Cardiac muscle cell (in vitro differentiated cells and primary cell): ENCODE measurements around the gene EVI5L. TPM values are rescaled to one million over a fixed set of nuclear protein-coding genes. Genes with fewer than 3 reads are reported as not detected.

Experiments
- DNase-seq, 2 donors: peaks; one replicate each; pipeline versions ENCODE4 v3.0.0 to v3.0.0-alpha.2; 2010 to 2017; ENCODE audit warnings: low read depth in 1 of 2, low spot score in 1 of 2
- H3K27ac ChIP-seq: fragments of 200-600 bp; sonication (generic); 2 replicates; pipeline ENCODE4 v1.5.1; 2016
- H3K27me3 ChIP-seq: fragments of 200-600 bp; sonication (generic); 2 replicates; pipeline ENCODE4 v1.6.0; 2016; ENCODE audit warnings: control low read depth
- H3K36me3 ChIP-seq: fragments of 200-600 bp; sonication (generic); 2 replicates; pipeline ENCODE4 v1.5.1; 2016; ENCODE audit warnings: control low read depth
- H3K4me1 ChIP-seq: fragments of 200-600 bp; sonication (generic); 2 replicates; pipeline ENCODE4 v1.8.1; 2017; ENCODE audit warnings: low read depth, mild to moderate bottlenecking, mixed run types
- H3K4me3 ChIP-seq: fragments of 200-600 bp; sonication (generic); 2 replicates; pipeline ENCODE4 v1.5.1; 2016; ENCODE audit warnings: mild to moderate bottlenecking
- H3K9me3 ChIP-seq: fragments of 200-600 bp; sonication (generic); 2 replicates; pipeline ENCODE4 v1.5.1; 2017; ENCODE audit warnings: low read depth, mild to moderate bottlenecking, control low read depth
- CTCF ChIP-seq: IDR thresholded peaks from 2 replicates; pipeline ENCODE4 v1.5.1; 2012; ENCODE audit warnings: low read depth, mild to moderate bottlenecking, low read length
- polyA plus RNA-seq: library from polyadenylated mRNA; unstranded; fragments of >200 nt; fragmentation: Nextera tagmentation; extraction: Ambion mirVana; gene quantifications from 2 replicates; pipeline ENCODE4 v1.2.1, GENCODE V29; 2016
- total RNA-seq: library from RNA; depleted of rRNA; stranded (reverse); fragments of >200 nt; gene quantifications from 2 replicates; pipeline ENCODE4 v1.2.3, GENCODE V29; 2016

The EVI5L gene
- total and polyA plus RNA-seq, 2 experiments from 2014 or later: 29.1 to 41.9 TPM

DNA sequence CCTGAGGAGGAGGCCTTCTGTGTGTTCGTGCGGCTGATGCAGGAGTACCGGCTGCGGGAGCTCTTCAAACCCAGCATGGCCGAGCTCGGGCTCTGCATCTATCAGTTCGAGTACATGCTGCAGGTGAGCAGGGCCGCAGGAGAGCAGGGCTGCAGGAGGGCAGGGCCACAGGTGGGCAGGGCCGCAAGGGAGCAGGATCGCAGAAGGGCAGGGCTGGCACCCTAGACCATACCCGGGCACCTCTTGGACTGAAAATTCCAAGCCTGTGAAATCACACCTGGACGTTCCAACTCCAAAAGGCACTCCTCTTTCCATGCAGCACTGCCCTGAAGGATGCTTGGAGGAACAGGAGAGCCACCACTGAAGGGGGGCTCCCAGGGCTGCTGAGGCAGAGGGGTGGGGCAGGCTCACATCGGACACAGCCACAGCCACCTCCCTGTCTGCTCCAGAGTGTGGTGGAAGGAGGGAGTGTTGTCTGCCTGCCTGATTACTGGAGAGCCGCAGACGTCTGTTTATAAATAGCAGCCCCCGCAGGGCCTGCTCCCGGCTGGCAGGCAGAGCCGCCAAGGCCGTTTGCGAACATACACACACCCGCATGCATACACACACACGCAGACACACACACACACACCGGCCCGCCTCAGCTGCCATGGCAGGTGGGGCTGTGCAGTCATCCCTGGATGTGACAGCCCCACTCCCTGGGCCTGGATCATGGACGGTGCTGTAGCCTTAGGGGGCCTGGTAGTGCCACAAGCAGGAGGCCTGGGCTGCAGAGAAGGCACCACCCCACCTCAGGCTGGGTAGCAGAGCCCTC lies 20.2 kb downstream of the EVI5L start:
- peak overlapping the region; percentile 65 for H3K27ac ChIP-seq
- DNase-seq: peak in 1 of 2 donors; percentile 82
- no peak overlapping the region for H3K4me3 ChIP-seq
- no peaks in the 10 kb centered on the region for H3K9me3 ChIP-seq
- no peaks in the 10 kb centered on the region for H3K36me3 ChIP-seq
- TF ChIP-seq CTCF: no peak
- H3K27me3 ChIP-seq: no peaks in the 10 kb centered on the region
- H3K4me1 ChIP-seq: peaks cover 20% of the 10 kb centered on the region

DNA sequence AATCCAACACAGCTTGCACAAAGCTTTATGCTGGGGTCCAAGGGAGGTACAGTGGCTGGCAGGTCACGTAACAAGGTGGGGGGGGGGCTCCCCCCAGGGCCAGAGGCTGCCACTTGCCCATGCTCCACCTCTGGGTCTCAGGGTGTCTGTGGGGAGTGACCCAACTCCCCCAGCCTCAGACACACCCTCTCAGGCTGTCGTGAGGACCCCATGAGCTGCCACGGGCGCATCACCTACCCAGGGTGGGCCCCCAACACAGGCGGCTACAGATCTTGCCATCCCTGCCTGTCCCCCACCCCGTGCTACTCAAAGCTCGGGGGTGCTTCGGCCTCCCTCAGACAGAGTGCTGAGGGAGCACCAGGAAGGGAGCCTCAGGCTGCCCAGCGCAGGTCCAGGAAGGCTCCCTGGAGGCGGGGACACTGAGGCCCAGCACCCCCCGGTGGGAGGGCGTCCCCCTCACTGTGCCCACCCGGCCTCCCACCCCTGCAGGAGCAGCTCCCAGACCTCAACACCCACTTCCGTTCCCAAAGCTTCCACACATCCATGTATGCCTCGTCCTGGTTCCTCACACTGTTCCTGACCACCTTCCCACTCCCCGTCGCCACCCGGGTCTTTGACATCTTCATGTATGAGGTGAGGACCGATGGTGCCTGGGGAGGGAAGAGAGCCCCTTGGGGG lies 21.1 kb downstream of the EVI5L start:
- H3K27ac ChIP-seq: peak overlapping the region; percentile 65
- no peak overlapping the region for H3K4me3 ChIP-seq
- no peaks in the 10 kb centered on the region for H3K27me3 ChIP-seq
- H3K9me3 ChIP-seq: no peaks in the 10 kb centered on the region
- H3K36me3 ChIP-seq: no peaks in the 10 kb centered on the region
- no peak for TF ChIP-seq CTCF
- no peak for DNase-seq
- H3K4me1 ChIP-seq: peaks cover 16% of the 10 kb centered on the region

GRCh38 chr19:7851623-7852500 lies 21.8 kb downstream of the EVI5L start:
- no peaks in the 10 kb centered on the region for H3K27me3 ChIP-seq
- H3K36me3 ChIP-seq: no peaks in the 10 kb centered on the region
- TF ChIP-seq CTCF: no peak
- DNase-seq: no peak
- no peak overlapping the region for H3K4me3 ChIP-seq
- H3K27ac ChIP-seq: no peak overlapping the region
- H3K9me3 ChIP-seq: no peaks in the 10 kb centered on the region
- peaks cover 18% of the 10 kb centered on the region for H3K4me1 ChIP-seq

GRCh38 chr19:7852851-7853769 lies 23.1 kb downstream of the EVI5L start:
- Histone ChIP-seq H3K27ac (no peak overlapping the region), H3K27me3 (no peaks in the 10 kb centered on the region), H3K4me3 (no peak overlapping the region), H3K36me3 (no peaks in the 10 kb centered on the region), H3K4me1 (peaks cover 23% of the 10 kb centered on the region), H3K9me3 (no peaks in the 10 kb centered on the region)
- DNase-seq: peak; percentile 66 to 85
- TF ChIP-seq CTCF: peak; percentile 76
